ENCODE data around the gene RPUSD4. TPM values are rescaled to one million over a fixed set of nuclear protein-coding genes. Genes with fewer than 3 reads are reported as not detected.

RPUSD4 gene
- total RNA-seq, 2 experiments from 2014 or later = 29.1 to 36.2 TPM

DNA sequence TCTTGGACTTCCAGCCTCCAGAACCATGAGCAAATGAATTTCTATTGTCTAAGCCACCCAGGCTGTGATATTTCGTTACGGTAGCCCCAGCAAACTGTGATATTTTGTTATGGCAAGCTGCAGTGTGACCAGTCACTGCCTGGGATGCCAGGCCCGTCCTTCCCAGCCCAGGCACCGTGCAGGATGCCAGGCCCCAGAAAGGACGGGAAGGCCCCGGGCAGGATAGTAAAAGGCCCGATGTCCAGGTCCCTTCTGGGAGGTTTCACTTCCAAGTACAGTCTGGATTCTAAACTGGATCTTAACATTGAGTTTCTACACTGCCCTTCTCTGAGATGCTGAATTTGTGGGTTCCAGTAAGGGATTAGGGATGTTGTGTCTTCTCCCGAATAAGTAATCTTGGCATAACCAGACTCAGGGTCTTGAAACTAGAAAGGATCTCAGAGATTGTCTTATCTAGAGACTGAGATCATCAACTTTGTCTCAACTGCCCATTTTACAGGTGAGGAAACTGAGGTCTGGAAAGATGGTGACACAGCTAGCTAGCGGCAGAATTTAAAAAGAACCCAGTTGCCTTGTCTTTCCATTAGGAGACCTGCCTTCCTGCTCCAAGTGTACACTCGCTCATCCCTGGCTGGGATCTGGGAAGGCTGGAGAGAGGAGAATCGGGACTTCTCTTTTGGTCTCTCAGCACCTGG is 19.9 kb downstream of the RPUSD4 start:
- Histone ChIP-seq H4K20me1 (ENCODE audit: insufficient read depth, low read length) (peaks cover 4% of the 10 kb centered on the region; the same call in 1 of the 2 replicates), H3K27ac (ENCODE audit: low read depth, low read length, poor library complexity, severe bottlenecking) (no peak overlapping the region), H3K36me3 (ENCODE audit: insufficient read depth, low read length) (peaks cover 63% of the 10 kb centered on the region), H3K4me2 (ENCODE audit: low read length) (no peak overlapping the region), H3K9me3 (ENCODE audit: low read length) (no peaks in the 10 kb centered on the region), H3K4me1 (ENCODE audit: insufficient read depth, low read length, poor library complexity, severe bottlenecking) (peaks cover 34% of the 10 kb centered on the region), H3K4me3 (ENCODE audit: low read depth, low read length, poor library complexity, severe bottlenecking) (no peak overlapping the region), H3K79me2 (ENCODE audit: insufficient read depth, low read depth, low read length) (no peaks in the 10 kb centered on the region), H3K9me2 (ENCODE audit: insufficient read depth, low read length) (no peaks in the 10 kb centered on the region), H2AFZ (ENCODE audit: low read length) (no peak overlapping the region)
- no peak for DNase-seq (ENCODE audit: low spot score)
- POLR2A ChIA-PET = no interaction called here
- no peak for TF ChIP-seq EZH2phosphoT487 (IDR thresholded peaks at IDR 0.05; ENCODE audit: borderline replicate concordance, low read depth, low read length)
- TF ChIP-seq, protein P1, sequence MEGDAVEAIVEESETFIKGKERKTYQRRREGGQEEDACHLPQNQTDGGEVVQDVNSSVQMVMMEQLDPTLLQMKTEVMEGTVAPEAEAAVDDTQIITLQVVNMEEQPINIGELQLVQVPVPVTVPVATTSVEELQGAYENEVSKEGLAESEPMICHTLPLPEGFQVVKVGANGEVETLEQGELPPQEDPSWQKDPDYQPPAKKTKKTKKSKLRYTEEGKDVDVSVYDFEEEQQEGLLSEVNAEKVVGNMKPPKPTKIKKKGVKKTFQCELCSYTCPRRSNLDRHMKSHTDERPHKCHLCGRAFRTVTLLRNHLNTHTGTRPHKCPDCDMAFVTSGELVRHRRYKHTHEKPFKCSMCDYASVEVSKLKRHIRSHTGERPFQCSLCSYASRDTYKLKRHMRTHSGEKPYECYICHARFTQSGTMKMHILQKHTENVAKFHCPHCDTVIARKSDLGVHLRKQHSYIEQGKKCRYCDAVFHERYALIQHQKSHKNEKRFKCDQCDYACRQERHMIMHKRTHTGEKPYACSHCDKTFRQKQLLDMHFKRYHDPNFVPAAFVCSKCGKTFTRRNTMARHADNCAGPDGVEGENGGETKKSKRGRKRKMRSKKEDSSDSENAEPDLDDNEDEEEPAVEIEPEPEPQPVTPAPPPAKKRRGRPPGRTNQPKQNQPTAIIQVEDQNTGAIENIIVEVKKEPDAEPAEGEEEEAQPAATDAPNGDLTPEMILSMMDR (conservative IDR thresholded peaks at IDR 0.05; ENCODE audit: low read length) = no peak
- no TSS peak for BruUV-seq (replicated peaks)
- CTCF ChIA-PET (ENCODE audit: unreplicated experiment) = no interaction called here
- intact Hi-C loops (cut with micrococcal nuclease; ENCODE audit: unreplicated experiment) = no loop called here

DNA sequence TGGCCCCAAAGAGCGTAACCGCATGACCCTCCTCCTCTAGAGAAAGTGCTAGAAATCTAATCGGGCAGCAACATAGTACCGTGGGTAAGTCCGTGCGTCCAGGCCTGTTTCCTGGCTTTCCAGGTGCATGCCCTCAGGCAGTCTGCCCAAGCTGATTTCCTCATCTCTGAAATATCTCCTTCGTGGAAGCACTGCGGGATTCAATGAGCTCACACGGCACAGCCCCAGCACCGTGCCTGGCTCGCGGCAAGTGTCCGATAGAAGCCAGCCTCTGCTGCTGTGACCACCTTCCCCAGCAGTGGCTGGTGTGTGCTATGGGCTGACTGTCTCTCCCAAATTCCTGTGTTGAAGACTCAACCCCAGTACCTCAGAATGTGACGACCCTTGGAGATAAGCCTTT is 20.7 kb downstream of the RPUSD4 start:
- no peak for DNase-seq (ENCODE audit: low spot score)
- no peak overlapping the region for H2AFZ ChIP-seq (ENCODE audit: low read length)
- BruUV-seq (replicated peaks) = no TSS peak
- H3K36me3 ChIP-seq (ENCODE audit: insufficient read depth, low read length) = peaks cover 57% of the 10 kb centered on the region
- H3K27ac ChIP-seq (ENCODE audit: low read depth, low read length, poor library complexity, severe bottlenecking) = no peak overlapping the region
- no peak overlapping the region for H3K4me3 ChIP-seq (ENCODE audit: low read depth, low read length, poor library complexity, severe bottlenecking)
- peaks cover 34% of the 10 kb centered on the region for H3K4me1 ChIP-seq (ENCODE audit: insufficient read depth, low read length, poor library complexity, severe bottlenecking)
- no peaks in the 10 kb centered on the region for H3K9me3 ChIP-seq (ENCODE audit: low read length)
- H4K20me1 ChIP-seq (ENCODE audit: insufficient read depth, low read length) = peaks cover 4% of the 10 kb centered on the region; the same call in 1 of the 2 replicates
- no peaks in the 10 kb centered on the region for H3K79me2 ChIP-seq (ENCODE audit: insufficient read depth, low read depth, low read length)
- TF ChIP-seq EZH2phosphoT487 (IDR thresholded peaks at IDR 0.05; ENCODE audit: borderline replicate concordance, low read depth, low read length) = no peak
- no peaks in the 10 kb centered on the region for H3K9me2 ChIP-seq (ENCODE audit: insufficient read depth, low read length)
- ChIA-PET CTCF (ENCODE audit: unreplicated experiment) (interaction anchor here (0.8 kb wide), 1 partner anchor 10 kb away, joined by 4 read pairs; no protein-coding TSS in a partner anchor), POLR2A (no interaction called here)
- H3K4me2 ChIP-seq (ENCODE audit: low read length) = no peak overlapping the region
- intact Hi-C loops (cut with micrococcal nuclease; ENCODE audit: unreplicated experiment) = no loop called here

DNA sequence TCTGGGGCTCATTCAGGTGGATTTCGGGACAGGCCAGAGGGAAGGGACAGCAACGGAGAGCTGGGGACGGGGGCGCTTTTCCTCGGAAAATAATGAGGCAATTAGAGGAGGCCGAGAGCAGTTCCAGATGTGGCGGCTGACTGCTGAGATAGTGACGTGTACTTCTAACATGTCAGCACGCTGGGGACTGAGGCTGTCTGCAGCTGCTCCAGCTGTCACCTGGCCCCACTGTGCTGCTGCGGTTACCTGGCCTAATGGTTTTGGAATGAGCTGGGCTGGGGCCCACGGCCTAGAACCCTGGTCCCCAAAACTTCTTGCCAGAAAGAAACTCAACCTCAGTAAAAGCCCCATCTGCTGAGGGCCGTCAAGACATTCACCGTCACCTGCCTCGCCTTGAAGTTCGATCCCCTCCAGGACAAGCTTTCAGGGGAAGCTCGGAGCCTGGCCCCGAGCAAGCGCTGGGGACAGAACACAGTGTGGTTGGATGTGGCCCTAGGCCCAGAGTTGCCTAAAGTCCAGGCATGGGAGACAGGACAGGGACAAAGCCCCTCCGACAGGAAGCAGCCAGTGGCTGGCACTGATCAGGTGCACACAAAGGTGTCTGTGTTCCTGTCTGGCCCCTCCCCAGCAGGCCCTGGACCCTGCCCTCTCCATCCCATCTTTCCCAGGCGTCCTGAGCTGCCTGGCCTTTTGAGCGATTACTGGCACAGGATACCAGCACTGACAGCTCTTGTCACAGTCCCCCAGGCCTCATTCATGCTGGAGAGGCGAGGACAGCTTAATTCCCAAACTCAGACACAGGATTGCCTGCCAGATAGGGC is 22.1 kb downstream of the RPUSD4 start:
- intact Hi-C loops (cut with micrococcal nuclease; ENCODE audit: unreplicated experiment) = loop anchor here (1.0 kb wide), 1 partner anchor 126 kb away; no protein-coding TSS in a partner anchor
- no peaks in the 10 kb centered on the region for H3K9me3 ChIP-seq (ENCODE audit: low read length)
- no peaks in the 10 kb centered on the region for H3K79me2 ChIP-seq (ENCODE audit: insufficient read depth, low read depth, low read length)
- no peak overlapping the region for H2AFZ ChIP-seq (ENCODE audit: low read length)
- peak overlapping the region; percentile 52 for H3K4me3 ChIP-seq (ENCODE audit: low read depth, low read length, poor library complexity, severe bottlenecking)
- H3K4me1 ChIP-seq (ENCODE audit: insufficient read depth, low read length, poor library complexity, severe bottlenecking) = peaks cover 34% of the 10 kb centered on the region
- peak overlapping the region; percentile 82 for H3K4me2 ChIP-seq (ENCODE audit: low read length)
- DNase-seq (ENCODE audit: low spot score) = peak; percentile 87
- ChIA-PET POLR2A (interaction anchor here (0.6 to 1.3 kb wide), 7 partner anchors 8 to 617 kb away, joined by 3 to 7 read pairs (median 3); partner anchors contain the start of gene PUS3), CTCF (ENCODE audit: unreplicated experiment) (interaction anchor here (1.0 kb wide), 1 partner anchor 84 kb away, joined by 4 read pairs; no protein-coding TSS in a partner anchor)
- TF ChIP-seq EZH2phosphoT487 (IDR thresholded peaks at IDR 0.05; ENCODE audit: borderline replicate concordance, low read depth, low read length) = no peak
- TF ChIP-seq, protein P1 (conservative IDR thresholded peaks at IDR 0.05; ENCODE audit: low read length) = no peak
- no peaks in the 10 kb centered on the region for H3K9me2 ChIP-seq (ENCODE audit: insufficient read depth, low read length)
- peak overlapping the region; percentile 85 for H3K27ac ChIP-seq (ENCODE audit: low read depth, low read length, poor library complexity, severe bottlenecking)
- BruUV-seq (replicated peaks) = no TSS peak
- H3K36me3 ChIP-seq (ENCODE audit: insufficient read depth, low read length) = peaks cover 42% of the 10 kb centered on the region; the same call in 1 of the 2 replicates
- peaks cover 4% of the 10 kb centered on the region; the same call in 1 of the 2 replicates for H4K20me1 ChIP-seq (ENCODE audit: insufficient read depth, low read length)
